NT2/D1 (cell line): Measurements from ENCODE around the gene ZSCAN31.

Experiments used
- YY1 ChIP-seq: IDR thresholded peaks from 2 replicates; pipeline ENCODE4 v1.6.1; 2011; ENCODE audit not compliant: insufficient read length, insufficient read depth
- ZNF274 ChIP-seq: IDR thresholded peaks from 2 replicates; pipeline ENCODE4 v1.6.1; 2011; ENCODE audit warnings: mild to moderate bottlenecking, low read depth, low read length

DNA sequence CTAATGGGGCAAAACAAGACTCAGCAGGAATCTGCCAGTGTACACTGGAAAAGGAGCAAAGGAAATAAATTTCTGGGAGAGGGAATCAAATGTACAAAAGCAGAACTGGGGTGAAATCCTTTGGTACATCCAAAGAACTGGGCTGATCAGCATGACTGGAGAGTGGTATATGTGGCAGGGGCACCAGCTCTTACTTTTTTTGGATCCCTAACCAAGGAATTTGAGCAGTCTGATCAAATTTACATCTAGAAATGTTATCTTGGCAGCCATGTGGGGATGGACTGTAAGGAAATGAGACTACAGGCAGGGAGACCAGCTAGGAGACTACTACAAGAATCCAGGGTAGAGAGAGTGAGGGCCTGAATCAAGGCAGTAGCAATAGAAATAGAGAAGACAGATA is 1.2 kb upstream of the ZSCAN31 start:
- TF ChIP-seq YY1 (no peak), ZNF274 (no peak)
